Fibroblast of skin of abdomen (primary cell): Measurements from ENCODE around the gene ZNF365. TPM values are rescaled to one million over a fixed set of nuclear protein-coding genes. Genes with fewer than 3 reads are reported as not detected.
"Not testable (repeated sequence)": the region's sequence is repeated elsewhere in the genome, so short reads cannot be mapped to it uniquely, and the experiment has no call there.

Experiments used
- DNase-seq: peaks from one replicate; pipeline ENCODE4 v3.0.0-alpha.2; 2013
- polyA plus RNA-seq, 2 experiments: library from polyadenylated mRNA; unstranded; fragments of 120-200 nt; gene quantifications; one replicate each; pipeline ENCODE4 v1.2.1, GENCODE V29; 2013; ENCODE audit not compliant: insufficient read length in 2 of 2

ZNF365 gene, protein sequence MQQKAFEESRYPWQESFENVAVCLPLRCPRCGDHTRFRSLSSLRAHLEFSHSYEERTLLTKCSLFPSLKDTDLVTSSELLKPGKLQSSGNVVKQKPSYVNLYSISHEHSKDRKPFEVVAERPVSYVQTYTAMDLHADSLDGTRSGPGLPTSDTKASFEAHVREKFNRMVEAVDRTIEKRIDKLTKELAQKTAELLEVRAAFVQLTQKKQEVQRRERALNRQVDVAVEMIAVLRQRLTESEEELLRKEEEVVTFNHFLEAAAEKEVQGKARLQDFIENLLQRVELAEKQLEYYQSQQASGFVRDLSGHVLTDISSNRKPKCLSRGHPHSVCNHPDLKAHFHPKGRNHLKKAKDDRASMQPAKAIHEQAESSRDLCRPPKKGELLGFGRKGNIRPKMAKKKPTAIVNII
- 0.99 TPM for polyA plus RNA-seq (2013, experiment 1 of 2; ENCODE audit: insufficient read length)
- polyA plus RNA-seq (2013, experiment 2 of 2; ENCODE audit: insufficient read length), result 0.82 TPM

DNA sequence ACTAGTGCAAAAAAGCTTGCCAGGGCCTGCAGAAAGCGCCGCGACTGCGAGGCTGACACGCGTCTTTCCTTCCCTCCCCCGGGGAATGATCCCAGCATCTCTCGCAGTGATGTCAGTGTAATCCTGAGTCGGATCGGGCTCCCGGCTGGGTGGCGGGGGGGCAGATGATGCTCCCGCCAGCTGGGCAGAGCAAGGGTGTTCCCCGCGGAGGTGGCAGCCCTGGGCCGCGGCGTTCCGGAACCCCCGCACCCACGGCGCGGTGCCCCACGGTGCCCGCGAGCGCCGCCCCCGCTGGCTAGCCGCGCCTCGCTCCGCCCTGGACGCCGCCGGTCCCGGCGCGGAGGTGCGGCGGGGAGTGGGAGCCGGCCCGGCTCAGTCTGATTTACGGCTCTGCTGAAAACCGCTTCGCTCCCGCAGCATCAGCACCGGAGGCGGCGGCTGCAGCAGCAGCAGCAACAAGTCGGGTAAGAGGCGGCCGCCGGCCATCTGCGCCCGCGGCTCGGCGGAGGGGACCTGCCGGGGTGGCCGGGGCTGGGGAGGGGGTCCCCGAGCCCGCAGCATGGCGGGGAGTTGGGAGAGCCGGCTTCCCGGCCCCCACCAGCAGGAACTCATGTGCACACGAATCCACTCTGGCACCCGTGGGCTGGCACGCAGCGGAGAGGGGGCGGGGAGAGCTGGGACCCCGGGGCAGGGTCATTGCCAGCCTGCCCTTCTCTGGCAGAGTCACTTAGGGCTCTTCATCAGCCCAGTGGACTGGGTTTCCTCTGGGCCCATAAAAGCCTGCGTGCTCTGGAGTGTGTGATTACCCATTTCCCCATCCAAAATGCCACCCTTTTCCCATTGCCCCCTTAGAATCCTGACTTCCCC lies at the start of gene ZNF365:
Gene ZNF365, plus strand, starts transcription at position 375 of the 867 bp plus-strand sequence. CDS start 1,825 bp downstream, outside the sequence.
- DNase-seq, result peak; percentile 45

DNA sequence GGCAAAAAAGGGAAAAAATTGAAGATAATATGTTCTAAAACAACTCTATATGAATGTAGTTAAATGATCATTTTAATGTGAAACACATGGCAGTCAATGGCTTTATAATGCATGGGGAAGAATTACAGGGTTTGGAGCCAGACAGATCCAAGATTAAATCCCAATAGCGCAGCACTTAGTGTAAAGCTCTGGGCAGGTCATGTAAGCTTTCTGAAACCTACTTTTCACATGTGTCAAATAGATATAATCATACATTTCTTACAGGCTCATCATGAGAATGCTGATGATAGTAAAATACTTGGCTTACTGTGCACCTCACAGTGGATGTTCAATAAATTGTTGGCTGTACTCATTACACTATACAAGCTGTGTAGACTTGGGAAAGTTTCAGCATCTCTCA lies 48.0 kb upstream of the ZNF365 start:
- no peak for DNase-seq

DNA sequence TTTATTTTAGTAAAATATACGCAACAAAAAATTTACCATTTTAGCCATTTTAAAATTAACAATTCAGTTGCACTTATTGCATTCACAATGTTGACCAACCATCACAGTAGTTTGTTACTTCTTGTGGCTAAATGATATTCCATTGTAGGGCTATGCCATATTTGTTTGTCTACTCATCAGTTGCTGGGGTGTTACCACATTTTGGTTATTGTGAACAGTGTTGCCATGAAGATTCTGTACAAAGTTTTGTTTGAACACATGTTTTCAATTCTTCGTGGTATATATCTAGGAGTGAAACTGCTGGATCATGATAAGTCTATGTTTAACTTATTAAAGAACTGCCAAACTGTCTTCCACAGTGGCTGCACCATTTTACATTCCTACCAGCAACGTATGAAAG lies 46.3 kb upstream of the ZNF365 start:
- peak; percentile 28 for DNase-seq

DNA sequence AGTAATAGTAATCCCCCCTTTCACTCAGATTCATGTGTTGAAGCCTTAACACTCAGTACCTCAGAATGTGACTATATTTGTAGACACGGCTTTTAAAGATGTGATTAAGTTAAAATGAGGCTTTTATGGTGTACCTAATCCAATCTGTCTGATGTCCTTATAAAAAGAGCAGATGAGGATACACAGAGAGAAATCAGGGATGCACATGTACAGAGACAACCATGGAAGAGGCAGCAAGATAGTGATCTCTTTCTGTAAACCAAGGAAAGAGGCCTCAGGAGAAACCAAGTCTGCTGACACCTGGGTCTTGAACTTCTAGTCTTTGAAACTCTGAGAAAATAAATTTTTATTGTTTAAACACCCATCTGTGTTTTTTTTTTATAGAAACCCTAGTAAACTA lies 44.0 kb upstream of the ZNF365 start:
- no peak for DNase-seq

DNA sequence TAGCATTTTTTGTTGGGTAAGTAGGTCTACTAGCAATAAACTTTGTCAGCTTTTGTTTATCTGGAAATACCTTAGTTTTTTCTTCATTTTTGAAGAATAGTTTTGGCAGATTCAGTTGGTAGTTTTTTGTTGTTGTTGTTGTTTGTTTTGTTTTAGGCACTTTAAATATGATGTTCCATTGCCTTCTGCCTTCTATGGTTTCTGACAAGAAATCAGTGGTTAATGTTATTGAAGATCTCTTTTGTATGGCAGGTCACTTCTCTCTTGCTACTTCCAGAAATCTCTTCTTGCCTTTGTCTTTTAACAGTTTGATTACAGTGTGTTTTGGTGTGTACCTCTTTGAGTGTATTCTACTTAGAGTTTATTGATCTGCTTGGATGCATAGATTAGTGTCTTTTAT lies 41.8 kb upstream of the ZNF365 start:
- no peak for DNase-seq

DNA sequence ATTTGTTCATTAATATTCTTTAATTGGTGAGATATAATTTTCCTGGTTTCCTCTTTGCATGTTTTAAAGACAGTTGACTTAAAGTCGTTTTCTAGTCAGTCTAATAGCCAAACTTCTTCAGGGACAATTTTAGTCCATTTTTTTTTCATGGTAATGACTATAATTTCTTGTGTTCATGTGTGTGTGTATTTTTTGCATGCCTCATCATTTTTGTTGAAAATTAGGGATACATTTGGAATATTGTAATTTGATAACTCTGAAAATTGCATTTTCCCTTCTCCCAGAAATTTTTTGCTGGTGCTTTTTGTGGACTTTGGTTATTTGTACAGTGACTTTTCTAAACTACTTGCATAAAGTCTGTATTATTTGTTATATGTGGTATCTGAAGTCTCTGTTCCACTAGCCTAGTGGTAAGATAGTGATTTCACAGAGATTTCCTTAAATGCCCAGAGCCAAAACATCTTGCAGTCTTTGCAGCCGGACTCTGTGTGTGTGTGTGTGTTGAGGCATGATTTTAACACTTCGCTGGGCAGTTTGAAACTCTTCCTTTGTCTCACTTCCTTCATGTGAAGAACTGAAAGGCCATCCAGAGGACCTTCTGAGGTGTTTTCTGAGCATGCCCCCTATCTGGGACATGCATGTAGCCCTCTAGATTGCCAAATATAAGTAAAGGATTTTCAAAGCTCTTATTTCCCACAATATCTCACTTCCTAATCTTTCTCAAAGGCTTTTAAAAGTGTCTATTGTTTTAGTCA lies 40.9 kb upstream of the ZNF365 start:
- DNase-seq, result no peak

DNA sequence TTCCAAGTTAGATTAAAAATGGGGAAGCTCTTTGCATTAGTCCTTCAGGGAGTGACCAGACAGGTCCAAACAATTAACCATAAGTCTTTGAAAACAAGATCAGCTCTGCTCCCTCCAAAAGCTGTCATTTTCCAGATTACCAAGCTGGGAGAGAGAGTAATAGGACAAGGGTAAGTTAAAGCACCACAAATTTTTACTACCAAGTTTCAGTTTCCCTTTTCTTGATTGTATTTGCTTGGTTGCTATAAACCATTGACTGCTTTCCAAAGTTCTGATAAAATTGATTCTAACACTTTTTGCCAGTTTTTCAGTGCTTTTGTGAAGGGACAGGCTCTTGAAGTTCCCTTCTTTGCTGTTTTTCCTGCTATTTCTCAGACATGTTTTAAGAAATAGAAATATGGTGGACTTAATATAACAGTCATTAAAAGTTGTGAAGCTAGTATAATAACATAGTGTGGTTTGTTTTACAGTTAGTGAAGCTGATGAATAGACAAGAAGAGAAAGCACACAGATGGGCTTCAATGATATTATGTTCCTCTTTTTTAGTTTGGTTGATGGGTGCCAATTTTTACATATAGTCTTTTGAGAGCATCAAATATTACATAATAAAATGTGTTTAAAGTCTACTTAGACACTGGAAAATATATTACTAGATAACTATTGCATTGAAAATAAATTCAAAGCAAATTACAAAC lies 40.0 kb upstream of the ZNF365 start:
- no peak for DNase-seq

DNA sequence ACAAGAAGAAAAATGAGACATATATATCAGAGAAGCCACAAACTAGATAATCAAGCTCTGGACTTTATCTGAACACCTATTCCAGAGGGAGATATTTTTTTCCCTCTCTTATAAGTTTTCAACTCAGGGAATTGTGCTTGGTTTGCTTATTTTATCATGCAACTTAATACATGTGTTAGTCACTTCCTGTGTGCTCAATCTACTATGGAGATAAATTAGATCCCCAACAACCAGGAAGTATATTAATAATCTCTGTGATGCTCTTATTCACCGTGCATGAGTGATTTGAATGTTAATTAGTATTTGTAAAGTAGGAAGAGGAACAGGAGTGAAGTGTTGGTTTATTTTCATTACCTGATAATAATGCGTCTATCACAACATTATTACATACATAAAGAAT lies 38.8 kb upstream of the ZNF365 start:
- DNase-seq, result peak; percentile 5

DNA sequence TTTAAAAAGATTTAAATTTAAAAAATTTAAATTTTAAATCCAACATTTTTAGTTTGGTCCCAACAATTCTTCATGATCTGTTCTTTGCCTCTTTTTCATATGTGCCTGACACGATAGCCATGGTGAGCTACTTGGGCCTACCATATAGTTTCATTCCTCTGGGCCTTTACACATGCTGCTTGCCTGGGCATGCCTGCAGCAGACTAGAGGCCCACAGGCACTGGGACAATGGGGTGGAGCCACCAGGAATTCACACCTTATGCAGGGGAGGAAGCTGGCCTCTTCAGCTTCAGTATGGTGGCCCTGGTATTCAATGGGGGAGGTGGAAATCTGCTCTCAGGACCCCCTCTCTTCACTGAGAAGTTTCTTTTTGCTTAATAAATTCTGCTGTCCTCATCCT lies 37.8 kb upstream of the ZNF365 start:
- DNase-seq, result no peak

DNA sequence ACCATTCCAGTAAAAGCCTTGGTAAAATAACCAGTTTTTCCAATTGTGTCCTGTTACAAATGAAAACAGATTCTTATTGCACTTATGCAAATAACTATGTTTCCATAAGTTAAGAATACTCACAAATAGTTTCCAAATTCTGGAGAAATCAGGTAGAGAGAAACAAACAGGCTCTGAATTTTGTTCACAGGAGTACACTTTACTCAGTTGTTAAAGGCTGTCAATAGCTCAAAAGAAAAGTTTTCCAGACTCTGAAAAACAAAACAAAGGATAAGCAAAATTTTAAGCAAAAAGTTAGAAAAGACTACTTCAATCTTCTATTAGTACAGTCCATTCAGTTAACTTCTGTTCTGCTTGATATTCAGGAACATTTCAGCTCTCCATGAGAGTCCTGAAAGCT lies 32.8 kb upstream of the ZNF365 start:
- no peak for DNase-seq

DNA sequence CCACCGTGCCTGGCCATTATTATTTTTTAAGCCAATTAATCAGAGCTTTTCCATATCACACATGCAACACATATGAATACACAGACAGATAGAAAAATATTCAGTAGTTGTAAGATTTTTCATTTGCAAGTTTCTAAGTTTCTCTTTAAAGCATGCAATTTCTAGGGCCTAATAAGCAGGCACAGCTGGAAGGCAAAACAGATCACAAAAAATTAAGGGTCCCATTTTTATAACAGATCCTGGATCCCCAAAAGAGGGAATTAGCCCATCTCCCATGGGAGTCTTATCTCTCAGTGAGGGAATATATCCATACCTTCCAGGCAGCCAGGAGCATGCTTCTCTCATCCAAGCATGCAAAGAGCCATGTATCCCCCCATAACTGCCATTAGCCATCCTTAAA lies 31.2 kb upstream of the ZNF365 start:
- no peak for DNase-seq

DNA sequence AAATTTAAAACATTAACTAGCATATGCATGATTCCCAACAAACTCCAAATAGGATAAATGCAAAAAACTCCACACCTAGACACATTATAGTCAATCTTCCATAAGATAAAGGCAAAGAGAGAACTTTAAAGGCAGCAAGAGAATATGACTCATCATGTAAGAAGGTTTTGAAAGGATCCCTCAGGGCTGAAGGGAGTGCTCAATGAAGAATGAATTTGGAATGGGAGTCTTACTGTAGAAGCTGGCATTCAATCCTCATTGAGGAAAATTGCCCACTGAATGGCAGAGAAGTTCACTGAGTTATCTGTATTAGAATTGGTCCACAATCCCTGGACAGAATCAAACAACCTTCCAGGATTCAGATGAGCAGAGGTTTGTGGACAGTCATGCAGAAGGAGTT lies 26.1 kb upstream of the ZNF365 start:
- no peak for DNase-seq

DNA sequence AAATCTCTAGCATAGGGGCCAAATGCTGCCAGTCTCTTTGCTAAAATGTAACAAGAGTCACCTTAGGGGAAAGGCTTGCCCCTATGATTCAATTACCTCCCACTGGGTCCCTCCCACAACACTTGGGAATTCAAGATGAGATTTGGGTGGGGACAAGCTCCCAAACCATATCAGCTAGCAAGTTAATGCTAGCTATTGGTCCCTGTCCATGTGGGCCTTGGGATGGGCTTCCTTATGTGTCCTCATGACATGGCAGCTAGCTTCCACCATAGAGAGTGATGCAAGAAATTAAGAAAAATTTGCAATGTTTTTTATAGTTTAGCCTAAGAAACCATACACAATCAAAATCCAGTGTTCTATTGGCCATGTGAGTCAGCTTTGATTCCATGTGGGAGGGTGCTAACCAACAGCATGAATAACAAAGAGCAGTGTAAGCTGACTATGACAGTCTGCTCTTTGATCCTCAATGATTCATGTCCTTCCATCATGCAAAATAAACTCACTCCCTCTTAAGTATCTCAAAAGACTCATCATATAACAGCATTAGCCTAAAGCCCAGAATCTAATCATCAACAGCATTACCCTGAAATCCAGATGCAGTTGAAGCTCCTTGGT lies 21.7 kb upstream of the ZNF365 start:
- peak; percentile 60 for DNase-seq

DNA sequence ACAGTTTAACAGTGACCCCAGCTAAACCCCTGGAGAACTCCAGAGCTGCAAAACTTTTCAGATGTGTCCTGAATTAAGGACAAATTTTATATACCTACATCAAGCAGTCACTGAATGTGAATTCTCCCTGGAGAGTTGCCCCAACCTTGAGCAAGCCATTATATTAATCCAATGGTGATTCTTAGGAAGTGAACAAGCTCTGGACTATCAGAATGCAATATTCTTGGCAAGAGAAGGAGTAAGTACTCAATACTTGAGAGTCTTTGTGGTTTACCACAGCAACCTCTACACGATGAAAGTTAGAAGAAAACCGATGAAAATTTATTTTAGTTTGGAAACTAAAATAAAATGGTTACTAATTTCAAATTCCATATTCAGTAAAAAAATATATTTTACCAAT lies 19.3 kb upstream of the ZNF365 start:
- peak; percentile 68 for DNase-seq

DNA sequence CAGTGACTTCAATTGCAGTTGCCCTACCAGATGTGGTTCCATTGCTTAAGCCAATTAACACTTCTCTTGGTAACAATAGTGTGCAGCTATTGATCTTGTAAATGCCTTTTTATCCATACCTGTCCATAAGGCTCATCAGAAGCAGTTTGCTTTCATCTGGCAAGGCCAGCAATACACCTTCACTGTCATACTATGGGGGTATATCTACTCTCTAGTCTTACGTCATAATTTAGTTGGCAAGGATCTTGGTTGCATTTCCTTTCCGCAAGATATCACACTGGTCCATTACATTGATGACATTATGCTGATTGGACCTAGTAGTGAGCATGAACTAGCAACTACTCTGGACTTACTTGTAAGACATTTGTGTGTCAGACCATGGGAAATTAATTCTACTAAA lies 17.7 kb upstream of the ZNF365 start:
- no peak for DNase-seq

DNA sequence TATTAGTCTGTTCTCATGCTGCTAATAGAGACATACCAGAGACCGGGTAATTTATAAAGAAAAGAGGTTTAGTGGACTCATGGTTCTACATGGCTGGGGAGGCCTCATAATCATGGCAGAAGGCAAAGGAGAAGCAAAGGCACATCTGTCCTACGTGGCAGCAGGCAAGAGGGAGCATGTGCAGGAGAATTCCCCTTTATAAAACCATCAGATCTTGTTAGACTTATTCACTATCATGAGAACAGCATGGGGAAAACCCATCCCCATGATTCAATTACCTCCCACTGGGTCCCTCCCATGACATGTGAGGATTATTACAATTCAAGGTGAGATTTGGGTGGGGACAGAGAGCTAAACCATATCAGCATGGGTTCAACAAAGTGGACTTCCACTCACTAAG lies 16.0 kb upstream of the ZNF365 start:
- not testable (repeated sequence) for DNase-seq

DNA sequence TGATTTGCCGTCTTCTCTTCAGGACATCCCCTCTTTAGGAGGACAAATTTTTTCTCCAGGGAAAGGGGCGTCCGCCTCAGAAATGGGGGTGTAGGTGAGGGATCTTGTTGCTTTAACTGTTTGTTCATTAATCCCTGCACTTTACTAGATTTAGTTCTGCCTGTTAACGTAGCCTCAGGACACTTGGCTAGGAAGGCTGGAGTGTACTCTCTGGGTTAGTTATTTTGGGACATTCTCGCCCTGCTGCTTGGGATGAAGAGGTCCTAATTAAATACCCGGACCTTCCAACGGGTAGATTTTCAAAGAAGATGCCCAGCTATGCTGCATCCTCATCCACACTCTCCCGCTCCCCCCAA lies 552 bp upstream of the ZNF365 start:
- DNase-seq, result no peak

DNA sequence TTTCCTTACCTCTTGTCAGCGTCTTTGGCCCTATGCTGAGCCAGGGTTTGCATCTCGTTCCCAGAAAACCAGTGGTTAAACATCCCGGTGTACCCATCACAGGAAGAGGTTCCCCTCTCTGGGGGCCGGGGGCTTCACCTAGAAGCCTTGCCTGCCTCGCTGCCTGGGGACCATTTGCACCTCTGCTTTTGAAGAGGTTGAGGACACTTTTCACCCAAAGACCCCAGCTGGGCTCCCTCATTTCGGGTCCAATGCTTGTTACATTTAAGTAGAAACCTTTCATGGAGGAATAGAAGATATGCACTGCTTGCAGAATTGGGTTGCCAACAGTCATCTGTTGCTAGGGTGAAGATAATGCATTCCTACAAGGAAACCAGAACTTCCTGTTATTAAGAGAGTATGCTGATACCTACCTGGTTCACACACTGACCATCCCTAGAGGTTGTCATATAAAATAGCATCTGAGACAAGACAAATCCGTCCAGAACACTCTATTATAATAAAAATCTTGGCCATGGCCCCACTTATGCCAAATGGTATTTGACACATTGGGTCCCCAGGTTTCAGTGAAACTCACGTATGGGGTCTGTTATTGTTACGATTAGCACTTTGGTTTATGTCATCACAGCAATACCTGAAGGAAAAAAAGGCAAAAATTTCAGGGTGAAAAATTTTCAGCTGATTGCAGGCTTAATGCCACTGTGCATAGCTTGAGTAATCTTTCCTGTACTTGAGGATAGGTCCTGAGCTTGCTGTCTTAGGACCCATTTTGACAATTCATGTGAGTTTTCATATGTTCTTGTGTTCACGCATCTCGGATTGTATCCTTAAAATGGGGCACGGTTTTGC lies 917 bp downstream of the ZNF365 start:
- no peak for DNase-seq

DNA sequence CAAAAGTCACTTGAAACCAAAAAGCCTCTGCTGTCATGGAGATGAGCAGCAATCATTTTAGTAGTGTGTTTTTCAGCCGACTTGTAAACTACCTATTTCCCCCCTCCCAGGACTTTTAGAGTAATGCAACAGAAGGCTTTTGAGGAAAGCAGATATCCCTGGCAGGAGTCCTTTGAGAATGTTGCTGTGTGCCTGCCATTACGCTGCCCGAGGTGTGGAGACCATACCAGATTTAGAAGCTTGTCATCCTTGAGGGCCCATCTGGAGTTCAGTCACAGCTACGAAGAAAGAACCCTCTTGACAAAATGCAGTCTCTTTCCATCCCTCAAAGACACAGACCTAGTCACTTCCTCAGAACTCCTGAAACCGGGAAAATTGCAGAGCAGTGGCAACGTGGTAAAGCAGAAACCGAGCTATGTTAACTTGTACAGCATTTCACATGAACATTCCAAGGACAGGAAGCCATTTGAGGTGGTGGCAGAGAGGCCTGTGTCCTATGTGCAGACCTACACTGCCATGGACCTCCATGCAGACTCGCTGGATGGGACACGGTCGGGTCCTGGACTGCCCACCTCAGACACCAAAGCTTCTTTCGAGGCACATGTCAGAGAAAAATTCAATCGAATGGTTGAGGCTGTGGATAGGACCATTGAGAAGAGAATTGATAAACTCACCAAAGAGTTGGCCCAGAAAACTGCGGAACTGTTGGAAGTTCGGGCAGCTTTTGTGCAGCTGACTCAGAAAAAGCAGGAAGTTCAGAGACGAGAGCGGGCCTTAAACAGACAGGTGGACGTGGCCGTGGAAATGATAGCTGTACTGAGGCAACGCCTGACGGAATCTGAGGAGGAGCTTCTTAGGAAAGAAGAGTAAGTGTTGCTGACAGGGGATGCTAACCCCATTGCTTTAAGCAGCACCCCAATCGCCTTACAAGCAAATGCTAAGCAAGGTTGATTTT lies 2.2 kb downstream of the ZNF365 start:
- DNase-seq, result no peak

DNA sequence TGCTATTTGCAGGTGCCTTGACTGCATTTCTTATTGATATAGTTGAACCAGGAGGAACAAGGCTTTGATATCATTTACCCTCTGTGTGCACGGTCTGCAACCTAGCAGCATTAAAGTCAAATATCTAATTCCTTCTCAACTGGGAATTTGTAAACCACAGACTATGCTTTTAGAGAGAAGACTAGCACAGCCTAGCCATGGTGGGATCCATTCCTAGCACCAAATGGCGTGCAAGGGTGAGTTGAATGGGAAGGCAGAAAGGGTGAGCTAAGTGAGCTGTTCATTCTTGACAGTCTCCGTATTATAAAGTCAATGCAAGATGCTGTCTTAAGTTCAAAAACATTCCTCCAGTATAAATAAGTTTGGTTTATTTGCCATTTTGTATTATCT lies 2.9 kb downstream of the ZNF365 start:
- no peak for DNase-seq
